NCI-H2107 (cell line): ENCODE results near the gene CA4.
A peak's percentile ranks its signal among the peaks of the same experiment; 100 is the strongest.
"Not testable (repeated sequence)": the region's sequence is repeated elsewhere in the genome, so short reads cannot be mapped to it uniquely, and the experiment has no call there.

Experiments
- DNase-seq: peaks from one replicate; lab custom pipeline; 2025; lab: John Stamatoyannopoulos, UW

Gene CA4

DNA sequence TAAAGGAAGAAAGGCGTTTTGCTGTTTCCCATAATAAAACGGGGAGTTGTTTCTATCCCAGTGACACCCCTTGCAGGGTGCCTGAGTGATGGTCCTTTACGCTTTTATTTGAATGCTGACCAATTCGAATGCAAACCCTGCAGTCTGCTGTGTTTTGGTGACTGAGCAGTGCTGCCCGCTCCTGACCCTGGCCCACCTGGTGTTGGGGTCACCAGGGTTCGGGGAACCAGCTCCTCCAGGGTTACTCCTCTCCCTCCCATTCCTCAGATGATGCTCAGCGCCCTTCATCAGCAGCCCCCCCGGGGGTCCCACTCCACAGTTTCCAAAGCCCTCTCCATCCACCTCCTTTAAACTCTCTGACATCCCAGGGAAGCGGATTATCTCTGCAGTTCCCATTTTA, 6.0 kb downstream of the CA4 start:
- no peak for DNase-seq

DNA sequence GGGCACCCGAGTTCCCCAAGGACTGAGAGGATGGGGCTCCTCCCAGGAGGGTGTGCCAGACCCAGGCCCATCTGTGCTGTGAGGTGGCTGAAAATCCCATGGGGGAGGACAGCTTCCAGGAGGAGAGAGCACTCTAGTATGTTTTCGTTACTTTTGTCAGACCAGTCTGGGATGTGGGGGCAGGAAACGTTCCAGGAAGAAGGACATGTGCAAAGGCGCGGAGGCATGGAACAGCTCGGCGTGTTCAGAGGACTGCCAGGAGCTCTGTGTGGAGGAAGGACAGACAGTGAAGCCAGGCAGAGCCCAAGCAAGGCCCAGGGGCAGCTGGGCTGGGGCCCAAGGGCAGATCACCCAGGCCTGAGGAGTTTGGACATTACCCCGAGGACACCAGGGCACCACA, 7.0 kb downstream of the CA4 start:
- DNase-seq: no peak

DNA sequence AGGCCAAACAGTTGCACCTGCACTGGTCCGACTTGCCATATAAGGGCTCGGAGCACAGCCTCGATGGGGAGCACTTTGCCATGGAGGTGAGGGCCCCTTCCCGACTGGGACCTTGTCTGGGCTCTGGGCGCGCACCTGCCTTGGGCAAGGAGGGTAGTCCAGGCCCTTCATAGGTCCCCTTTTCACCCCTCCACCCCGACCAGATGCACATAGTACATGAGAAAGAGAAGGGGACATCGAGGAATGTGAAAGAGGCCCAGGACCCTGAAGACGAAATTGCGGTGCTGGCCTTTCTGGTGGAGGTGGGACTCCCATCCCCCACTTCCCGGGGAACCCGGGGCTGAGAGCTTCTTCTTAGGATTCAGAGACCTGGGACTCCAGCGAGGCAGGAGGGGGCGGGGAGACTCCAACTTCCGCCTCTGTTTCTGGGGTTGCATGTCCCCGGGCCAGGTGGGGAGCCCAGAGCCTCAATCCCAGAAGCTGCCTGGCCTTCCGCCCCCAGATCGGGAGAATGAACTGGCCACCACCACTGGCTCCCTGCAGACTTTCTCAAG, 7.8 kb downstream of the CA4 start:
- no peak for DNase-seq

DNA sequence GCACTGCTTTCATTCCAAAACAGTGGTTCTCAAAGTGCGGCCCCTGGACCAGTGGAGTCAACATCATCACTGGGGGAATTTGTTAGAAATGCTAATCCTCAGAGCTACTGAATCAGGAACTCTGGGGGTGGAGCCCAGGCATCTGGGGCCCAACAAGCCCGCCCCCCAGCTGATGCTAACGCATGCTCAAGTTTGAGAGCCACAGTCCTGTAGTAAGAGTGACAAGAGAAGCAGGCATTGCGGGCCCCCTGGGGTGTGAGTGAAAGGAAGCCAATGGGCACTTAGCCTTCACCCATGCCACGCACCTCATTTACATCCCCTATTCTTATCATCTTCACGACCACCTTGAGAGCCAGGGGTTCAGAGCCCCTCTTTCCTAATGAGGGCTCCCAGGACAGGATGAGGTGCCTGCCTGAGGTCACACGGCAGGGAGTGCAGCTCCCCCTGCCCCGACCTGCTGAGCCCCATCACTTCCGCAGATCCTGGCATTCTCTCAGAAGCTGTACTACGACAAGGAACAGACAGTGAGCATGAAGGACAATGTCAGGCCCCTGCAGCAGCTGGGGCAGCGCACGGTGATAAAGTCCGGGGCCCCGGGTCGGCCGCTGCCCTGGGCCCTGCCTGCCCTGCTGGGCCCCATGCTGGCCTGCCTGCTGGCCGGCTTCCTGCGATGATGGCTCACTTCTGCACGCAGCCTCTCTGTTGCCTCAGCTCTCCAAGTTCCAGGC, 9.1 kb downstream of the CA4 start:
- no peak for DNase-seq

DNA sequence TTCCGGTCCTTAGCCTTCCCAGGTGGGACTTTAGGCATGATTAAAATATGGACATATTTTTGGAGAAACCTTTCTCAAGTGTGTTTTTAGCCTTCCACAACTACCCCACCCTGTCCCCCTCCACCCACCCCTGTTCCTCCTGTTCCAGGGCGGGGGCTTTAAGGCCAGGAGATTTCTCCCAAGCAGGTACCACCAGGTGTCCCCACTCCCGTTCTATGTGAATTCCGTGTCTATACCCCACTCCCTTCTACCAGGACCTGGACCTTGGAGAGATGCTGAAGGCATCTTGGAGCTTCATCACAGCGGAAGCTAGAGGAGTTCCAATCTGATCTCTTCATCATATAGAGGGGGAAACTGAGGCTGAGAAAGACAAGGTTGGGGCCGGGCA, 9.7 kb downstream of the CA4 start:
- no peak for DNase-seq

DNA sequence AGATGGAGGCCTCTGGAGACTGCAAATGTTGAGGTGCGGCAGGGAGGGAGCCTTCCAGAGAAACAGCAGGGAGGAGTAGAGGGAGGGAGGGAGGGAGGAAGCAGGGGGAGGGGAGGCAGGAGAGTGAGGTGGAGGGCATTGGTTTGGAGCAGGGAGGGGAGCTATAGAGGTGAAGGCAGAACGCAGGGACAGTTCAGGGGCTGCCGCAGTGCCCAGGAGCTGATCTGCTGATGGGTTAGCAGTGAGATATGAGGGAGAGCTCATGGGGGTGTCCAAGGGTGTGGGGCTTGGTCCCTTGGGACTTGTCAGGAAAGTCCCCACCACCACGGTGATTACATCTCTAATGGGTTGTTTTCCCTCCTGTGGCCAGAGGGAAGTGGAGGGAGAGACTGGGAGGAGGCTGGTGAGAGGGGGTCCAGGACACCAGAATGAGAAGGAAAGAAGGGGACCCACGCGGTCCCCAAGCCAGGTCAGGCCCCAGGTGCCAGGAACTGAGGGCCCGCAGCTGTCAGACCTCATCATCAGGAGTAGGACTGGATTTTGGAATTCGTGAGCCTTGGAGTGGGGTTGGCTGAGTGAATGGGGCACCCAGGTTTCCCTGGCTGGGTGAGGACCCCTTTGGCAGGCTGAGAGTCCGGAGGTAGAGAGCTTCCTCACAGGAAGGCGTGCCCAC, 11.2 kb downstream of the CA4 start:
- DNase-seq: no peak

DNA sequence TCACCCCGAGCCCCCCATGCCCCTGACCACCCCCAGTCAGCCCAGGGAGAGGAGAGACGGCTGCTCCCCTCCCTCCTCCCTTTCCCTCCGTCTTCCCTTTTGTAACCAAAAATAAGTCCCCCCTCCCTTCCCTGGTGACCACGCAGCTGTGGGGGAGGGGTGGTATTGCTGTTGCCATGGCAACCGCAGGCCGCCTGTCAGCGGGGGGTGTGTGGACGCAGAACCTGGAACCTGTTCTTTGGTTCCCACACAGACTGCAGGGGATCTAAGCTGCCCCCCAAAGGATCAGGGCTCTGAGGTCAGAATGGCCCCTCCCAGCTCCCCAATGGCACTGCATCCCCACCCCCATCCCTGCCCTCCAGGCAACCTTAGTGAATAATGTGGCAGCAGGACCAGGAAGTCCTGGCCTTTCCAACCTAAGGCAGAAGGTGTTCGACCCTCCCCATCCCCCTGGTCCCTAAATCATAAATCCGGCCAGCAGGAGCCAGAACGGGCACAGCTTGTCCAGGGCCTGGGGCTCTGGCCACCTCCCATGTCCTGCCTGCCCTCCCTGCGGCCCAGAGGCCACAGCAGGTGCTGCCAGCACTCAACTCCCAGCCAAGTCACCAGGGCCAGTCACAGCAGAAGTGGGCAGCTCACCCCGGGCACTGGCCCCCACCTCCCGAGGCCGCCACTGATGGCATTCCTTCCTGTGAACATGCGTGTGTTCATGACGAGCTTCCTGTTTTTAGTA, 12.0 kb downstream of the CA4 start:
- DNase-seq: no peak

DNA sequence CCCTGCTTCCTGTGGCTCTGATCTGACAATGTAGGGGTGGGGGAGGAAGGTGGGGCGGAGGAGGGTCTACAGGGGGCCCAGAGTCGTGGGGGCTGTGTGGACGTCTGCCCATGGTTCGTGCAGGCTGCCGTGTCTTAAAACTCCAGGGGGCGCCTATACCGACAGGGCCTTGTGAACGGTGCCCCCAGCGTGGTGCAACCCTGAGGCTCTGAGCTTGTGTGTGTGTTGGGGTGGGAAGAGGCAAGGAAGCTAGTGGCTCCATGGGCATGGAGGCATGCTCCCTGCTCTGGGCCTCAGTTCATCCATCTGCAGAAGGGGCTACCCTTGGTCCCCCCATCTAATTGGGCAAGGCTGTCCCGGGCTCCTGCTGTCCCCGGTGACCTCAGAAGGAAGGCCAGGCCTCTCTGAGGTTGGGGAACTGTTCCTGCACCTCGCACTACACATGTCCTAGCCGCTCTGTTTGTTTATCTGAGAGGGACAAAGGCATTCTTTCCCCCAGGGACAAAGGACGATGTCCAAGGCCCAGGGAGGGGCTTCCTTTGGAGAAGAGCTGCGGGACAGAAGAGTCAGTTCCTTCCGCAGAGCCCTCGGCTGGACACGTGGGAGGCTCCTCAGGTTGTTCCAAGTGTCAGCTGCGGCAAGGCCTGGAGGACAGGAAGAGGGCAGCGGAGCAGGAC, 13.5 kb downstream of the CA4 start:
- DNase-seq: no peak

DNA sequence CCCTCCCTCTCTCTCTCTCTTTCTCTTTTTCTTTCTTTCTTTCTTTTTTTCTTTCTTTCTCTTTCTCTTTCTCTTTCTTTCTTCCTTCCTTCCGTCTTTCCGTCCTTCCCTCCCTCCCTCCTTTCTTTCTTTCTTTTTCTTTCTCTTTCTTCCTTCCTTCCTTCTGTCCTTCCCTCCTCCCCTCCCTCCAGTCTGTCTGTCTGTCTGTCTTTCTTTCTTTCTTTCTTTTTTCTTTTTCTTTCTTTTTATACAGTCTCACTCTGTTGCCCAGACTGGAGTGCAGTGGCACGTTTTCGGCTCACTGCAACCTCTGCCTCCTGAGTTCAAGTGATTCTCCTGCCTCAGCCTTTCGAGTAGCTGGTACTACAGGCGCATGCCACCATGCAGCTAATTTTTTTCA, 14.4 kb downstream of the CA4 start:
- no peak for DNase-seq

DNA sequence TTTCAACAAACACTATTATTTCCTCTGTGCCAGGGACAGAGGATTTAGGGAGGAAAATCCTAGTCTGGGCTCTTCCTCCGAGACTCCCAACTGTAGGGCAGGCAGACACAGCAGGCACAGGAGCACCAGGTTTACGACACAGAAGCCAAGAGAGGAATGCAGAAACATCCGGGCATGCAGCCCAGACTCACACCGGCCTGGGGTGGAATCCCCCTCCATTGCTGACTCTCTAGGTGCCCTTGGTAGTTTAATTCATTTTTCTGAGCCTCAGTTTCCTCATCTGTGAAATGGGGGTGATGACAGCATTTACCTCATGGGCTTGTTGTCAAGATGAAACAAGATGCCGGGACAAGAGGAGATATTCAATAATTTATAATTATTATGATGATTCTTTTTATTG, 14.9 kb downstream of the CA4 start:
- no peak for DNase-seq

DNA sequence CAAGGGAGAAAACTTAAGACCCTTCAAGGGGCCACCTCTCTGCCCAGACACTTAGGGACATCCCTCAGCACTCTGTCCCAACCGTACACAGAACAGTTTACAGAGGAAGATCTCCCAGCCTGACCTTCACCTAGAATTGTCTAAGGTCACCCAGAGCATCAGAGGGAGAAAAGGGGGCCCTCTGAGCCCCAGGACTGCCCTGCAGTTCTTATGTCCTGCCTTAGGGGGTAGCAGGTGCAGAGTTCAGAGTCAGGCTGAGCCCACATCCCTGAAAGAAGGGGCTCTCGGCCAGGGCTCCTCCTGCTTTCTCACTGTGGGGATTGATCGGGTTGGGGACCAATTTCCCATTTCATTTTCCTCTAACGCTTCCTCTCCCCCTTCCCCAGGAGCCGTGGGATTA, 15.4 kb downstream of the CA4 start:
- DNase-seq: no peak

DNA sequence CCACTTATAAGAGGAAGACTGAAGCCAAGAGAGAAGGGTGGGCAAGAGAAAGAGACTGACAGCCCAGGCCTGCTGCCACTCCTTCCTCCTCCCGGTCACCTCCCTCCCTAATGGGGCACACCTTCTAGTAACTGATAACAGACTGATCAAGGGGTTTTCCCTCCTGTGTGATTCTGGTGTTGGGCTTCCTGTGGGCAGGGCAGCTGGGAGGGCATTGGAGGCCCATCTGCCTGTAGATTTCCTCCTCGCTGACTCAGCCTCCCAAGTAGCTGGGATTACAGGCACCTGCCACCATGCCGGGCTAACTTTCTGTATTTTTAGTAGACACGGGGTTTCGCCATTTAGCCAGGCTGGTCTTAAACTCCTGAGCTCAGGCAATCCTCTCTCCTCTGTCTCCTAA, 16.2 kb downstream of the CA4 start:
- no peak for DNase-seq

DNA sequence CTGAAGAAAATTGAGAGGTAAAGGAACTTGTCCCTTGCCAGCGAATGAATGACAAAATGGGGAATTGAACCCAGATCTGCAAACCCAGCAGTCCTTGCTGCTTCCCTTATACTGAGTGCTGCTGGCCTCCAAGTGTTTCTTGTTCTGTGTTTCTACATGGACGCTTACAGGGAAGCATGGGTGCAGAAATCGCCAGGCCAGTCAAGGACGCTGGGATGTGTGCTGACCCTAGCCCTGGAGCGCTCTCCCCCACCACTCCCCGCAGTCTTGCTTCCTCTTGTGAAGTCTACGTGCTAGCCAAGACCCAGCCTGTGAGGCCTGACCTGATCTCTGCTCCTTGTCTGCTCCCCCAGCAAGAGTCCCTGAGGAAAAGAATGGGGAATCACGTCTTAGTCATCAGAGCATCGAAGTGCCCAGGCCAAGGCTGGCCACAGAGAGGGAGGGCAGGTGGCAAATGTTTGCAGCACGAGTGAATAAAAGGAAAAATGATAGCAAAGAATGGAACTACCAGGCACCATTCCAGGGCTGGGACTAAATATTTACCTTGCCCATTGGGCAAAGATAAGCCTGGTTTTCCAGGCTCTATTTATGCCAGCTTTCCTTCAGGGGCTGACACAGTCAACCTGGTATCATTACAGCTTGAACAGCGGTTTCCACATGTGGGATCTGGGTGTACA, 17.4 kb downstream of the CA4 start:
- DNase-seq: no peak

DNA sequence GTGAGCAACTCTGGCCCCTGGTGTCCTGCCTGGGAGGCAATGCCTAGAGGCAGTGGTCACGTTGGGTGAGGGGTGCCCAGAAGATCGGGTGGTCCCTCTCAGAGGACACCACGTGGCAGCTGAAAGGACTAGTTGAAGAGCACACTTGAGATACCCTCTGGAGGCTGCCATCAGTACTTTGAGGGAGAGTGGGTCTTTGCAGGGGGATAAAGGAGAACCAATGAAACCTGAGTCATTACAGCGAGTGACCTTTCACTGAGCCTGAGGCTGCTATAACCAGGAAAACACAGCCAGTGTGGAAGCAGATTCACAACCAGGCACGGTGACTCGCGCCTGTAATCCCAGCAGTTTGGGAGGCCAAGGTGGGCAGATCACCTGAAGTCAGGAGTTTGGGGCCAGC, 18.9 kb downstream of the CA4 start:
- no peak for DNase-seq

DNA sequence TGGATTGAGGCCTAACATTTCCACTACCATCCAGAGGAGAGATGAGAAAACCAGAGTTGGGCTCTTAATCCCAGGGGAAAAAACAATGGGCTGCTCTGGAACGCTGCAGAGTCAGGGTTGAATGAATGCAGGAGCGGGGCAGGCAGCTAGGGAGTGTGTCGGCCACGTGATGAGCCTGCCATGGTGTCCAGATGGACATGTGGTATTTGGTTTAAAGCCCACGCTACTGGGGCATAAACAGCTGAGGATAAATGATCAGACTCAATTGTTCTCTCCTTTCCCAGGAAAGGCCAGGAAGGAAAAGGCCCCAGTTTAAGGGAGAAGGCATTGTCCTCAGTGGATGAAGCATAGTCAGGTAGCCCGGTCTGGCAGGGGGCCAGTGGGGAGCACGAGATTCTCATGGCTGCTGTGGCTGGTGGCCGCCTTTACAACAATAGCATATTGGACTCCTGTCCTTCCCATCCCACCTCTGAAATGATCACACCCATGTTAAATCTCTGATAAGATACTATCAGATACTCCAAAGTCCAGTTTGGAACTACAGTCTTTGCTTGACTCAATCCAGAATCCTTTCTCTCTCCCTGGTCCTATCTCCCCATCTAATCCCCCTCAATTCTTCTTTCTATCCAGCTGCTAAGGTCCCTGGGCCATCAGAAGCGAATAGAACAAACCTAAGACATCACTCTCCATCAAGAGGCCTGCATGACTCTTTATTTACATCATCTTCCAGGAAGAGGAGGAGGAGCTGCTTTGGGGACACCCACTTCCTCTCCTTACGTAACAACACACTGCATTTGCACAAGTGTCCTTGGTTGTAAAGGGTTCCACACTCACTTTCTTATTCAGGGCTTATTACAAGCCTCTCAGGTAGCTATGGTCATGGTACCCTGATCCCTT, 20.4 kb downstream of the CA4 start:
- DNase-seq: no peak

DNA sequence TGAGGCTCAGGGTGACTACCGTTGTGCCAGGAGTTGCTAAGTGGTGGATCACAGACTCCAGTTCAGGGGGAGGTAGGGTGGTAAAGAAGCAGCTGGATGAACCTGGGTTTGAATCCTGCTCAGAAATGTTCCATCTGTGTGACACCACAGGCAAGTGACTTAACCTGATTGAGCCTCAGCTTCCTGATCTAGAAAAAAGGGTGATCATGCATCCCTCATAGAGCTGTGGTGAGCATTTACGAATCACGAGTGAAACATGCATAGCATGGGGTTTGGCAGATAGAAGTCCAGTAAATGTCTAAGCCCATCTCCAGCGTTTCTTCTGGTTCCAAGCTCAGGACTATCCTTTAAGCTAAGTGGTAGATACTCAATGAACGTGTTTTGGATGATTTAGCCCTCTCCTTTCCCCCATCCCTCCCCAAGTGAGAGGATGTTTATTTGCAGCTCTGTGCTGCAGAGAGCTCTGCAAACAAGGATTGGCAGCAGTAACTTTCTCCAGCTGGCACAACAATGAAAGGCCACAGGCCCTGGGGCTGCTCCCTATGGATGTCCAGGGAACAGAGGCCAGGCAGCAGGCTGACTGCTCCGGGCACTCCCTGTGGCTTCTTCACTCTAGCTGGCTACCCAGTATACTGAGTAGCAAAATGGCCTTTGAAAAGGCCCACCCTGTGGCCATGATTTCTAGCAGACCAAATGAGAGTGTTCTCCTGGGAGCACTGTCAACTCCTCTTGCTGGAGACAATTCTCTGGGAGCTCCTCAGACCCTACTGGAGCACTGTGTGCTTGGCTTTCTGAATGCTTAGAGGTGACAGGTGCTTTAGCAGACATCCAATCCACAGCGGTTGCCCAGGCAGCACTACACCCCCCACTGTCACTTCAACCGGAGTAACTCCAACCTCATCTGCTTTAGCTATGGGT, 21.3 kb downstream of the CA4 start:
- DNase-seq: peak; percentile 10

DNA sequence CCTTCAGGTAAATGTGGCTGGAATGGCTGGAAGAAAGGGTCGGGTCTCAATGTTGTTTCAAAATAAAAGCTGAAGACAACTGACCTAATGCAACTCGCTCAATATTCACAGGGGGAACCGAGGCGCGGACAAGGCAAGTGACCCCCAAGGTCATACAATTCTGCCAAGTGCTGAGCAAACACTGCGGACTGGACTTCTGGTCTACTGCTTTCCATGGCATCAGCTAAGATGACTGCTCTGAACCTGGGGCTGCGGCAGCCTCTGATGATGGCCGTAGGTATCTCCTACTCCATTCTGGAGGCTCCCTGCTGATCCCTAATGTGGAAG, 21.9 kb downstream of the CA4 start:
- no peak for DNase-seq

DNA sequence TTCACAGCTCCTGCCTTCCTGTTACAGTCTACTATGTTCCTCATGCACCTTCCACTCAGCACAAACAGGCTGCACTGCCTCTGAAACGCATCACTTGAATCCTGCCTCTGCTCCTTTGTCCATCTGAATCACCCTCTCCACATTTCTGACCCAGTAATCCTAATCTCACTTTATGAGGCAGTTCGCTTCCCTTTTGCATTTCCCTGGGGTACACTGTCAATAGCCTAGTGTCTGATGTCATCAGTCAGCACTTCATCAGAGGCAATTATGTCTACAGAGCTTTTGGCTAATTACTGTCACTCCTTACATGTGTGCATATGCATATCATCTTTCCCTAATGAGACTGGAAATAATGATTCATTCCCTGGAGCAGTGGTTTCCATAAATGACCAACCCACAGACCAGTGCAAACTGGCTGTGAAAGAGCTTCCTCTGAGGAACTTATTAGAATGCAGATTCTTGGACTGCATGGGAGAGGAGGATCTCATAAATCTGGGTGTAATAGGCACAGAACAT, 23.6 kb downstream of the CA4 start:
- no peak for DNase-seq

DNA sequence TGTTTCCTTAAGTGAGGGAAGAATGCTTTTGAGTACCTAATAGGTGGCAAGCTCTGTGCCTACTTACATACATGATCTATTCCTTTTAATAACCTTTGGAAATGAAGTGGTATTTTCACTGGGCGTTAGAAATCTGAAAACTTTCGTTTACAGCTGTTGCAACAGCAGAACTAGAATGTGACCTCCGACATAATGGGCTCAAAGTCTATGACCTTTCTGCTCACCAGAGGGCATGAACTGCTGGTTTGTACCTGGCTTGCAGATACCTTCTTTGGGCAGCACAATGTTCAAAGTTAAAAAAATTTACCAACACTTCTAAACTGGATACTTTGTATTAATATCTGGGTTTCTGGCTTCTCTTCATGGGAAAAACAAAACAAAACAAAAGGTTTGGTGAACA, 24.3 kb downstream of the CA4 start:
- DNase-seq: no peak

DNA sequence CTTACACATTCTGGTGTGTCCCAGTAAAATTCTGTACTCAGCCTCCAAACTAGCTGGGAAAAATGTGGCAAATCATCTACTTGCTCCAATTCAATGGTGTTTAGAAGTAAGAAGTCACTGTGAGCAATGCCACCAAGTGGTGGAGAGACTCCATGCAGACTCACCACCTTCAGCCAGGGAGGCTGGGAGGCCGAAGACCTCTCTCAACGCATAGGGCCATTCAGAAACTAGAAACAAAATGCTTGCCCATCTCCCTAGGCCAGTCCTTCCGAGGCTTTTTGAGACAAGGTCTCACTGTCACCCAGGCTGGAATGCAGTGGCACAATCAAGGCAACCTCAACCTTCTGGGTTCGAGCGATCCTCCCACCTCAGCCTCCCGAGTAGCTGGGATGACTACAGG, 25.0 kb downstream of the CA4 start:
- DNase-seq: not testable (repeated sequence)
